ENCODE measurements around the gene CTNNAL1. TPM values are rescaled to one million over a fixed set of nuclear protein-coding genes. Genes with fewer than 3 reads are reported as not detected.

The CTNNAL1 gene
- total RNA-seq, 1 experiment from 2014 or later, result 85.6 TPM

DNA sequence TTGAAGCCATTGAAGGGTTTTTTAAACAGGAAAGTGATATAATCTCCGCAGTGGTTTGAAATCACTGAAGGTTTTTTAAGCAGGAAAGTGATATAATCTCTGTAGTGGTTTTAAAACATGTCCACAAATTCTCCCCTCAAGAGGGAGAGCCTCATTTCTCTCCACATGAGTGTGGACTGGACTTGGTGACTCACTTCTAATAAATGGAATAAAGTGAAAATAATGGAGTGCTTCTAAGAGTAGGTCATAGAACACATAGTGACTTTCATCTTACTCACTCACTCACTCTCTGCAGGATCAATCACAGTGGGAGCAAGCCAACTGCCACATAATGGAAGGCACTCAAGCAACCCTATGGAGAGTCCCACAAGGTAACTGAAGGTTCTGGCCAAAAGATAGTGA, 12.0 kb downstream of the CTNNAL1 start:
- H3K27me3 Mint-ChIP-seq (ENCODE audit: insufficient read depth, unreplicated experiment), result no peaks in the 10 kb centered on the region
- TF ChIP-seq, protein P1, sequence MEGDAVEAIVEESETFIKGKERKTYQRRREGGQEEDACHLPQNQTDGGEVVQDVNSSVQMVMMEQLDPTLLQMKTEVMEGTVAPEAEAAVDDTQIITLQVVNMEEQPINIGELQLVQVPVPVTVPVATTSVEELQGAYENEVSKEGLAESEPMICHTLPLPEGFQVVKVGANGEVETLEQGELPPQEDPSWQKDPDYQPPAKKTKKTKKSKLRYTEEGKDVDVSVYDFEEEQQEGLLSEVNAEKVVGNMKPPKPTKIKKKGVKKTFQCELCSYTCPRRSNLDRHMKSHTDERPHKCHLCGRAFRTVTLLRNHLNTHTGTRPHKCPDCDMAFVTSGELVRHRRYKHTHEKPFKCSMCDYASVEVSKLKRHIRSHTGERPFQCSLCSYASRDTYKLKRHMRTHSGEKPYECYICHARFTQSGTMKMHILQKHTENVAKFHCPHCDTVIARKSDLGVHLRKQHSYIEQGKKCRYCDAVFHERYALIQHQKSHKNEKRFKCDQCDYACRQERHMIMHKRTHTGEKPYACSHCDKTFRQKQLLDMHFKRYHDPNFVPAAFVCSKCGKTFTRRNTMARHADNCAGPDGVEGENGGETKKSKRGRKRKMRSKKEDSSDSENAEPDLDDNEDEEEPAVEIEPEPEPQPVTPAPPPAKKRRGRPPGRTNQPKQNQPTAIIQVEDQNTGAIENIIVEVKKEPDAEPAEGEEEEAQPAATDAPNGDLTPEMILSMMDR (IDR thresholded peaks at IDR 0.05; ENCODE audit: unreplicated experiment), result no peak
- peaks cover 18% of the 10 kb centered on the region for H3K4me1 Mint-ChIP-seq (ENCODE audit: insufficient read depth, unreplicated experiment)
- H3K27ac Mint-ChIP-seq (ENCODE audit: low read depth, unreplicated experiment), result peak overlapping the region; percentile 61
- POLR2A ChIA-PET, result interaction anchor here (0.9 kb wide), 2 partner anchors 11 to 32 kb away, joined by 3 read pairs; no protein-coding TSS in a partner anchor
- H3K4me3 Mint-ChIP-seq (ENCODE audit: unreplicated experiment), result no peak overlapping the region
- CTCF ChIA-PET, result no interaction called here
- BruUV-seq (replicated peaks), result no TSS peak
- intact Hi-C loops (cut with micrococcal nuclease), result no loop called here
- H3K9me3 Mint-ChIP-seq (ENCODE audit: unreplicated experiment), result no peaks in the 10 kb centered on the region
- H3K36me3 Mint-ChIP-seq (ENCODE audit: insufficient read depth, unreplicated experiment), result peaks cover 18% of the 10 kb centered on the region
- peak; percentile 9 for DNase-seq (ENCODE audit: unreplicated experiment)

DNA sequence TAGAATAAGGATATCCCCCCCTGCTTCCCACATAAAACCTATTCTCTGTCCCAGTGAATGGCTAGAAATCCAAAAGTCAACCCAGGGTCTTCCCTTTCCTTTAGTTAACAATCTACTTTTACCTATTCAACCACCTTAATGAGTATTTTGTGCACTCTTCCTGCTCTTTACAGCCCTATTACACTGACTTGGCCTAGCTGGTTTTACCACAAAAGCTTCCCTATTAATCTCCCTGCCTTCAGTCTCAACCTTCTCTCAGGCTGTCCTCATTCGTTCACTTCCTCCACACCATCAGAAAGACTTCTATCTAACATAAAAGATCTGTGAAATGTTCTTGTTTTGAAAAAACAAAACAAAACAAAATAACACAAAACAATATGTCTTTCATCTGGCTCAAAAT, 16.2 kb downstream of the CTNNAL1 start:
- no peak for DNase-seq (ENCODE audit: unreplicated experiment)
- Mint-ChIP-seq H3K27ac (ENCODE audit: low read depth, unreplicated experiment) (peak overlapping the region; percentile 13), H3K9me3 (ENCODE audit: unreplicated experiment) (no peaks in the 10 kb centered on the region), H3K36me3 (ENCODE audit: insufficient read depth, unreplicated experiment) (peaks cover 15% of the 10 kb centered on the region), H3K27me3 (ENCODE audit: insufficient read depth, unreplicated experiment) (no peaks in the 10 kb centered on the region), H3K4me1 (ENCODE audit: insufficient read depth, unreplicated experiment) (peaks cover 18% of the 10 kb centered on the region), H3K4me3 (ENCODE audit: unreplicated experiment) (no peak overlapping the region)
- ChIA-PET CTCF (interaction anchor here (0.6 to 1.1 kb wide), 4 partner anchors 8 to 1433 kb away, joined by 3 read pairs; no protein-coding TSS in a partner anchor), POLR2A (interaction anchor here (1.2 kb wide), 1 partner anchor 15 kb away, joined by 4 read pairs; no protein-coding TSS in a partner anchor)
- BruUV-seq (replicated peaks), result no TSS peak
- intact Hi-C loops (cut with micrococcal nuclease), result no loop called here
- TF ChIP-seq, protein P1 (IDR thresholded peaks at IDR 0.05; ENCODE audit: unreplicated experiment), result no peak

DNA sequence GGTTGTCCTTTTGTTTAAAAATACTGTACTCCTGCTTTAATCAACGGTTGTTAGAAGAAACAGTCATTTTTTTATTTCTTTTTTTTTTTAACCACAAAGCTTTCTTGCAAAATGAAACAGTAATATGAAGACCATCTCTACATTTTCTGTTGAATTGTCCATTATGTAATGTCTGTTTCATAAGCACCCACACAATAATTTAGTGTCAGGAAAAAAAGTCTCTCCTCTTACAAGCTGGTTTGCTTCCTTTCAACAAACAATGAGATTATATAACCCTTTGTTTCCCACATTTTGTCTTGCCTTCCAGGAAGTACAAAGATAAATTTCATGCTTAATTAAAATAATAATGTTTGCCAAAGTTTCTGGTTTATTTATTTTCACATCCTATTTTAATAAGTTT, 16.7 kb downstream of the CTNNAL1 start:
- intact Hi-C loops (cut with micrococcal nuclease), result no loop called here
- Mint-ChIP-seq H3K4me3 (ENCODE audit: unreplicated experiment) (no peak overlapping the region), H3K4me1 (ENCODE audit: insufficient read depth, unreplicated experiment) (peaks cover 17% of the 10 kb centered on the region), H3K27me3 (ENCODE audit: insufficient read depth, unreplicated experiment) (no peaks in the 10 kb centered on the region), H3K36me3 (ENCODE audit: insufficient read depth, unreplicated experiment) (peaks cover 12% of the 10 kb centered on the region), H3K27ac (ENCODE audit: low read depth, unreplicated experiment) (peak overlapping the region; percentile 13), H3K9me3 (ENCODE audit: unreplicated experiment) (no peaks in the 10 kb centered on the region)
- no peak for DNase-seq (ENCODE audit: unreplicated experiment)
- TF ChIP-seq, protein P1 (IDR thresholded peaks at IDR 0.05; ENCODE audit: unreplicated experiment), result no peak
- POLR2A ChIA-PET, result interaction anchor here (1.2 kb wide), 1 partner anchor 16 kb away, joined by 4 read pairs; no protein-coding TSS in a partner anchor
- CTCF ChIA-PET, result interaction anchor here (0.6 to 0.8 kb wide), 2 partner anchors 8 to 15 kb away, joined by 3 read pairs; no protein-coding TSS in a partner anchor
- no TSS peak for BruUV-seq (replicated peaks)

GRCh38 chr9:108994695-108995094, 18.6 kb downstream of the CTNNAL1 start:
- TF ChIP-seq, protein P1 (IDR thresholded peaks at IDR 0.05; ENCODE audit: unreplicated experiment), result no peak
- Mint-ChIP-seq H3K27me3 (ENCODE audit: insufficient read depth, unreplicated experiment) (no peaks in the 10 kb centered on the region), H3K9me3 (ENCODE audit: unreplicated experiment) (no peaks in the 10 kb centered on the region), H3K36me3 (ENCODE audit: insufficient read depth, unreplicated experiment) (peaks cover 14% of the 10 kb centered on the region), H3K4me1 (ENCODE audit: insufficient read depth, unreplicated experiment) (peaks cover 6% of the 10 kb centered on the region), H3K4me3 (ENCODE audit: unreplicated experiment) (no peak overlapping the region), H3K27ac (ENCODE audit: low read depth, unreplicated experiment) (no peak overlapping the region)
- DNase-seq (ENCODE audit: unreplicated experiment), result no peak
- ChIA-PET CTCF (interaction anchor here (0.9 kb wide), 2 partner anchors 16 to 26 kb away, joined by 3 read pairs; no protein-coding TSS in a partner anchor), POLR2A (interaction anchor here (0.9 kb wide), 1 partner anchor 16 kb away, joined by 4 read pairs; no protein-coding TSS in a partner anchor)
- BruUV-seq (replicated peaks), result no TSS peak
- intact Hi-C loops (cut with micrococcal nuclease), result no loop called here
